ENCODE data around the gene BDP1. TPM values are rescaled to one million over a fixed set of nuclear protein-coding genes. Genes with fewer than 3 reads are reported as not detected.
"Not testable (repeated sequence)": the region's sequence is repeated elsewhere in the genome, so short reads cannot be mapped to it uniquely, and the experiment has no call there.

BDP1 gene
- total RNA-seq, 4 donors from 2014 or later, result 30.9 to 69.1 (median 47.5) TPM

GRCh38 chr5:71529682-71530081, 74.2 kb downstream of the BDP1 start:
- WGBS, 2 donors (ENCODE audit: low coverage in 1 of 2), result 90 to 91% methylated on average over 1 of the region's 1 CpG
- no peak for DNase-seq
- in situ Hi-C loops (cut with MboI; ENCODE audit: low pct_ligation_motif_present in 1 of 4, low pct_unique_long_range_greater_than_20kb in 1 of 4, low sequenced_read_pairs in 3 of 4) (no loop called here), intact Hi-C loops (cut with DNase I; ENCODE audit: low total_unique reads) (loop anchor here (10.0 kb wide), 1 partner anchor 125 kb away; no protein-coding TSS in a partner anchor)
- Histone ChIP-seq H3K36me3 (peaks cover 0 to 15% (median 2%) of the 10 kb centered on the region in 4 donors), H3K27ac (no peak overlapping the region), H3K9me3 (no peaks in the 10 kb centered on the region), H3K4me3 (no peak overlapping the region), H3K27me3 (no peaks in the 10 kb centered on the region), H3K4me1 (no peaks in the 10 kb centered on the region)
- TF ChIP-seq, protein P1, sequence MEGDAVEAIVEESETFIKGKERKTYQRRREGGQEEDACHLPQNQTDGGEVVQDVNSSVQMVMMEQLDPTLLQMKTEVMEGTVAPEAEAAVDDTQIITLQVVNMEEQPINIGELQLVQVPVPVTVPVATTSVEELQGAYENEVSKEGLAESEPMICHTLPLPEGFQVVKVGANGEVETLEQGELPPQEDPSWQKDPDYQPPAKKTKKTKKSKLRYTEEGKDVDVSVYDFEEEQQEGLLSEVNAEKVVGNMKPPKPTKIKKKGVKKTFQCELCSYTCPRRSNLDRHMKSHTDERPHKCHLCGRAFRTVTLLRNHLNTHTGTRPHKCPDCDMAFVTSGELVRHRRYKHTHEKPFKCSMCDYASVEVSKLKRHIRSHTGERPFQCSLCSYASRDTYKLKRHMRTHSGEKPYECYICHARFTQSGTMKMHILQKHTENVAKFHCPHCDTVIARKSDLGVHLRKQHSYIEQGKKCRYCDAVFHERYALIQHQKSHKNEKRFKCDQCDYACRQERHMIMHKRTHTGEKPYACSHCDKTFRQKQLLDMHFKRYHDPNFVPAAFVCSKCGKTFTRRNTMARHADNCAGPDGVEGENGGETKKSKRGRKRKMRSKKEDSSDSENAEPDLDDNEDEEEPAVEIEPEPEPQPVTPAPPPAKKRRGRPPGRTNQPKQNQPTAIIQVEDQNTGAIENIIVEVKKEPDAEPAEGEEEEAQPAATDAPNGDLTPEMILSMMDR (IDR thresholded peaks at IDR 0.05), result no peak
- TF ChIP-seq POLR2AphosphoS5 (IDR thresholded peaks at IDR 0.05), result no peak
- no peak for TF ChIP-seq EP300 (IDR thresholded peaks at IDR 0.05; ENCODE audit: low read depth)
- TF ChIP-seq POLR2A (IDR thresholded peaks at IDR 0.05), result no peak

DNA sequence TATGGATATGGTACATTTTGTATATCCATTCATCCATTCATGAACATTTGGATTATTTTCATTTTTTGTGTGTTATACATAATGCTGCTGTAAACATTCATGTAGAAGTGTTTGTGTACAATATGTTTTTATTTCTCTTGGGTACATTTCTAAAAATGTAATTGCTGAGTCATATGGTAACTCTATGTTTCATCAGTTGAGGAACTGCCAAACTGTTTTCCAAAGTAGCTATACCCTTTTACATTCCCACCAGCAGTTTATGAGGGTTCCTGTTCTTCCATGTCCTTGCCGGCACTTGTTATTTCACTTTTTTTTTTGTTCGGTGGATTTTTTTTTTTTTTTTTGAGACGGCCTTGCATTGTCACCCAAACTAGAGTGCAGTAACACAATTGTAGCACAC, 77.7 kb downstream of the BDP1 start:
- no peak for TF ChIP-seq POLR2AphosphoS5 (IDR thresholded peaks at IDR 0.05)
- TF ChIP-seq, protein P1 (IDR thresholded peaks at IDR 0.05), result no peak
- TF ChIP-seq EP300 (IDR thresholded peaks at IDR 0.05; ENCODE audit: low read depth), result no peak
- TF ChIP-seq POLR2A (IDR thresholded peaks at IDR 0.05), result no peak
- no peak for DNase-seq
- H3K4me3 ChIP-seq, result no peak overlapping the region
- H3K27ac ChIP-seq, result no peak overlapping the region
- intact Hi-C loops (cut with DNase I; ENCODE audit: low total_unique reads) (no loop called here), in situ Hi-C loops (cut with MboI; ENCODE audit: low pct_ligation_motif_present in 1 of 4, low pct_unique_long_range_greater_than_20kb in 1 of 4, low sequenced_read_pairs in 3 of 4) (no loop called here)
- H3K4me1 ChIP-seq, result no peaks in the 10 kb centered on the region
- 81 to 89% methylated on average over 2 to 3 of the region's 3 CpGs for WGBS, 2 donors (ENCODE audit: low coverage in 1 of 2)
- no peaks in the 10 kb centered on the region for H3K27me3 ChIP-seq
- no peaks in the 10 kb centered on the region for H3K9me3 ChIP-seq
- H3K36me3 ChIP-seq, result peaks cover 0 to 25% (median 9%) of the 10 kb centered on the region in 4 donors

DNA sequence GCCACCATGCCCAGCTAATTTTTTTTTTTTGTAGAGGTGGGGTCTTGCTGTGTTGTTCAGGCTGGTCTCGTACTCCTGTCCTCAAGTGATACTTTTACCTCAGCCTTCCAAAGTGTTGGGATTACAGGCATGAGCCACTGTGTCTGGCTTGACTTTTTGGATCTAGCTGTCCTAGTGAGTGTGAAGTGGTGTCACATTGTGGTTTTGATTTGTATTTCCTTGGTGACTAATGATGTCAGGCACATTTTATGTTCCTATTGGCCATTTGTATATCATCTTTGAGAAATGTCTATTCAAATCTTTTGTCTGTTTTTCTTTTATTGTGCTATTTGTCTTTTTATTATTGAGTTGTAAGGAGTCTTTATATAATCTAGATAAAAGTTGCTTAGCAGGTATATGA, 78.2 kb downstream of the BDP1 start:
- no peaks in the 10 kb centered on the region for H3K9me3 ChIP-seq
- no peak overlapping the region for H3K27ac ChIP-seq
- no peaks in the 10 kb centered on the region for H3K4me1 ChIP-seq
- no peak for DNase-seq
- in situ Hi-C loops (cut with MboI; ENCODE audit: low pct_ligation_motif_present in 1 of 4, low pct_unique_long_range_greater_than_20kb in 1 of 4, low sequenced_read_pairs in 3 of 4), result no loop called here
- H3K36me3 ChIP-seq, result peaks cover 0 to 25% (median 9%) of the 10 kb centered on the region in 4 donors
- H3K4me3 ChIP-seq, result no peak overlapping the region
- intact Hi-C loops (cut with DNase I; ENCODE audit: low total_unique reads), result no loop called here
- no peaks in the 10 kb centered on the region for H3K27me3 ChIP-seq
- TF ChIP-seq POLR2AphosphoS5 (IDR thresholded peaks at IDR 0.05) (no peak), POLR2A (IDR thresholded peaks at IDR 0.05) (no peak), EP300 (IDR thresholded peaks at IDR 0.05; ENCODE audit: low read depth) (no peak)
- TF ChIP-seq, protein P1 (IDR thresholded peaks at IDR 0.05), result no peak
- 86 to 100% methylated on average over 1 of the region's 1 CpG for WGBS, 2 donors (ENCODE audit: low coverage in 1 of 2)

- Histone ChIP-seq H3K9me3 (no peaks in the 10 kb centered on the region), H3K27me3 (no peaks in the 10 kb centered on the region), H3K4me3 (no peak overlapping the region), H3K4me1 (no peaks in the 10 kb centered on the region), H3K27ac (no peak overlapping the region), H3K36me3 (peaks cover 0 to 35% (median 15%) of the 10 kb centered on the region in 4 donors)
- TF ChIP-seq, protein P1 (IDR thresholded peaks at IDR 0.05), result no peak
- TF ChIP-seq POLR2AphosphoS5 (IDR thresholded peaks at IDR 0.05) (no peak), EP300 (IDR thresholded peaks at IDR 0.05; ENCODE audit: low read depth) (no peak), POLR2A (IDR thresholded peaks at IDR 0.05) (no peak)
- intact Hi-C loops (cut with DNase I; ENCODE audit: low total_unique reads), result no loop called here
- 92 to 93% methylated on average over 2 to 3 of the region's 3 CpGs for WGBS, 2 donors (ENCODE audit: low coverage in 1 of 2)
- no peak for DNase-seq
- in situ Hi-C loops (cut with MboI; ENCODE audit: low pct_ligation_motif_present in 1 of 4, low pct_unique_long_range_greater_than_20kb in 1 of 4, low sequenced_read_pairs in 3 of 4), result no loop called here
These were observed 82.2 kb downstream of the BDP1 start for GRCh38 chr5:71537687-71538086.

DNA sequence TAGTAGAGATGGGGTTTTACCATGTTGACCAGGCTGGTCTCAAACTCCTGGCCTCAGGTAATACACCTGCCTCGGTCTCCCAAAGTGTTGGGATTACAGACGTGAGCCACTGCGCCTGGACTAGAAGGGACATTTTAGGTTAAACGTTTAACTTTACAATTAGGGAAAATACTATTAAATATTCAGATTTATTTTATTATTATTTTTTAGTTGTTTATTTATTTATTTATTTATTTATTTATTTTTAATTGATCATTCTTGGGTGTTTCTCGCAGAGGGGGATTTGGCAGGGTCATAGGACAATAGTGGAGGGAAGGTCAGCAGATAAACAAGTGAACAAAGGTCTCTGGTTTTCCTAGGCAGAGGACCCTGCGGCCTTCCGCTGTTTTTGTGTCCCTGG, 95.4 kb downstream of the BDP1 start:
- intact Hi-C loops (cut with DNase I; ENCODE audit: low total_unique reads); H3K9me3 ChIP-seq; H3K27ac ChIP-seq; in situ Hi-C loops (cut with MboI; ENCODE audit: low pct_ligation_motif_present in 1 of 4, low pct_unique_long_range_greater_than_20kb in 1 of 4, low sequenced_read_pairs in 3 of 4); H3K4me3 ChIP-seq; DNase-seq; H3K4me1 ChIP-seq; H3K27me3 ChIP-seq: not testable (repeated sequence)
- peaks cover 0 to 68% (median 22%) of the 10 kb centered on the region in 4 donors for H3K36me3 ChIP-seq
- 96 to 99% methylated on average over 7 of the region's 7 CpGs for WGBS, 2 donors (ENCODE audit: low coverage in 1 of 2)

- intact Hi-C loops (cut with DNase I; ENCODE audit: low total_unique reads); in situ Hi-C loops (cut with MboI; ENCODE audit: low pct_ligation_motif_present in 1 of 4, low pct_unique_long_range_greater_than_20kb in 1 of 4, low sequenced_read_pairs in 3 of 4); H3K4me3 ChIP-seq; H3K9me3 ChIP-seq; H3K4me1 ChIP-seq; DNase-seq; H3K27me3 ChIP-seq; H3K27ac ChIP-seq: not testable (repeated sequence)
- WGBS, 2 donors (ENCODE audit: low coverage in 1 of 2), result 96% methylated on average over 15 of the region's 27 CpGs; no CpG with 5 or more reads in 1 of the 2 donors
- peaks cover 0 to 69% (median 21%) of the 10 kb centered on the region in 4 donors for H3K36me3 ChIP-seq
These were observed 96.1 kb downstream of the BDP1 start for GRCh38 chr5:71551582-71551981.
